GM19193 (cell line): ENCODE measurements around the gene SLC17A5.

Experiments
- POLR2A ChIP-seq: IDR thresholded peaks from 4 replicates; pipeline ENCODE4 v1.6.1; 2011; ENCODE audit not compliant: insufficient read depth, insufficient read length; ENCODE audit errors: extremely low read depth

The SLC17A5 gene

DNA sequence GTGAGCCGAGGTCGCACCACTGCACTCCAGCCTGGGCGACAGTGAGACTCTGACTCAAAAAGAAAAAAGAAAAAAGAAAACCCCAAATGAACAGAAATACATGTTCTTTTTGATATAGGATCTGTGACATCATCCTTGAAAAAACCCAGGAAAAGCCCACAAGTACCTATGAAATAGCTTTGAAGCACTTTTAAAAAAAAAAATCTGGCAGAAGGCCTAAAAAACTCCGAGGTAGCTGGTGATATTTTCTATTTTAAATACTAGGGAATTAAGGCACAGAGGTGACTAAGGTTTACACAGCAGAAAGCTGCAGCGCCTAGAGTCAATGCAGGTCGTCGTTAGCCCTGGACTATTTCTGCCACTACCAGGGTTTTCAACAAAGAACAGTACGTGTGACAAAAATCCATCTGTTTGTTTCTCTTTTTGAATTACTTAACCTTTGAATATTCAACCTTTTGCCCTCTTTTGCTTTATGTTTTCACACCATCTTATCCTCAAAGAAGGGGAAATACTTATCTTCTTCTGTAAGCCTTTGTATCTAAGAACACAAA lies 93.5 kb downstream of the SLC17A5 start:
- no peak for TF ChIP-seq POLR2A

DNA sequence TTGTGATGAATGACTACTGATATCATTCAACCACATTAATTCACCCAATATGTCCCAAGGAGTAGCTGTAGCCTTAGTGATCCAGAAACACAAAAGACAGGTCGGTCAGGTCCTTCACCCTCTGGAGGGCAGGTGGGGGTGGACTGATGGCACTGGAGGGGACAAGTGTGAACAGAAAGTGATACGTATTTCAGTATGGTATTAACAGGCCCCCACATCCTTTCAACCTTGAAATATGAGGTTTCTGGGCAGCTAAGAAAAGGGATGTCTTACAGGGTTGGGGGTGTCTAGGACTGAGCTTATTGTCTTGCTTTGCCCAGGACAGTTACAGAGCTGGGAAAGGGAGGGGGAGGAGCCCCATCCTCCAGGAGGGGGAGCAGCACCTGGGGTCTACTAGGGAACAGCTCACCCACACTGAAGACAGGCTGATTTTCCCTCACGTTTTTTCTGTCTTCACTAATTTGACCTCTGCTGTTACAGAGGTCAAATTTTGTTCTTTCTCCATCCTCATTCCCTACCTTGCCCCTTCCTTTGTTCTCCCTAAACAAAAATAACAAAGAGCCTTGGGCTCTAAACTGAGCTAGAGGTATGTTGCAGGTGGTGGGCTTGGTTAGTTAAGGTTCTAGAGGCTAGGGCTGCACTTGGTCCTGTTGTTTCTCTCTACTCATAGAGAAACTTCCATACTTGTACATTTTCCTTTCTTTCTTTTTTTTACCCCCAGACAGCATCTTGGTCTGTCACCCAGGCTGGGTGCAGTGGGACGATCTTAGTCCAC lies 95.0 kb downstream of the SLC17A5 start:
- no peak for TF ChIP-seq POLR2A

DNA sequence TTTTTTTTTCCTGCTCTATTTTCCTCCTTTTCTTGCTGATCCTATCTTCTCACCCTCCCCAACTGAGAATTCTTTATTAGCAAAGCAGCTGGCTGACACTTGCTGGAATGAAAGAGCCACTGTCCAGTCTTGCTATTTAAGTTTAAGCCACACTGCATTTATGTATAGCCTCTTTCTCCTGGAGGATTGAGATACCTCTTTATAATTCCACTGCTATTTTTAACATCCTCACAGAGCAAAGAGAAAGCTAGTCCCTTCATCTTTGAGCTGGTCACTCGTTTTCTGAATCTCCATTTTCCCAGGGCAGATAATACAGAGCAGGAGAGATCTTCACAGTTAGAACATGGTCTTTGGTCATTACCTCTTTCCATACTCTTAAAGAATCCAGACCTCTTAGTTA lies 97.0 kb downstream of the SLC17A5 start:
- no peak for TF ChIP-seq POLR2A

DNA sequence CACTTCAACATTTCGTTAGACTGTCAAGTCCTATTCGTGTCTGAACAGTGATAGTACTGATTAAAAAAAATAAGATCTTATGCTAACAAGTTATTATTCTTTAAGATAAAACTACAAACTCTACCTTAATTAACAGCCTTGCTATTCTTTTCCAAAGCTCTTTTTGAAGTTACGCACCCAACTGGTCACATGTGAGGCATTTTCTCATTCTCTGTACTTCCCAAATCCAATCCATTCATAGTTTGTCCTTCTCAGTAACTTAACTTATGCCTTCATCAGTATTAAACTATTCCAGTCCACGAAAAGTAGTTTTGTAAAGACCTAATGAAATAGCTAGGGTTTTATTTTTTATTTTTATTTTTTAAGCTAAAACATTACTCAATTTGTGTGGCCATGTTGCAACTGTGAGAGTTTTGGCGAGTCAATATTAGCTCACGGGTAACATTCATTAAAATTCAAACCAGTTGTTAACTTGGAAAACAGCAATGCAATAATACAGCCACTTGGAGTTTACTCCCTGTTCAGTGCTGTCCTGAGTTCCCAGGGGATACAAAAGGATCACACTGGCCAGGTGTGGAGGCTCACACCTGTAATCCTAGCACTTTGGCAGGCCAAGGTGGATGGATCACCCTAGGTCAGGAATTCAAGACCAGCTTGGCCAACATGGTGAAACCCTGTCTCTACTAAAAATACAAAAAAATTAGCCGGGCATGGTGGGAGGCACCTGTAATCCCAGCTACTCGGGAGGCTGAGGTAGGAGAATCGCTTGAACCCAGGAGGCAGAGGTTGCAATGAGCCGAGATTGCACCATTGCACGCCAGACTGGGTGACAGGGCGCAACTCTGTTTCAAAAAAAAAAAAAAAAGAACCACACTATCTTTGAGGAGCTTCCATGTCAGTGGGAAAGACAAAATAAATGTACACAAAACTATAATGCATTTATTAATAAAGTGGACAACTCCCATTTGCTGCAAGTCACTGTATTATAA lies 105.0 kb downstream of the SLC17A5 start:
- no peak for TF ChIP-seq POLR2A

DNA sequence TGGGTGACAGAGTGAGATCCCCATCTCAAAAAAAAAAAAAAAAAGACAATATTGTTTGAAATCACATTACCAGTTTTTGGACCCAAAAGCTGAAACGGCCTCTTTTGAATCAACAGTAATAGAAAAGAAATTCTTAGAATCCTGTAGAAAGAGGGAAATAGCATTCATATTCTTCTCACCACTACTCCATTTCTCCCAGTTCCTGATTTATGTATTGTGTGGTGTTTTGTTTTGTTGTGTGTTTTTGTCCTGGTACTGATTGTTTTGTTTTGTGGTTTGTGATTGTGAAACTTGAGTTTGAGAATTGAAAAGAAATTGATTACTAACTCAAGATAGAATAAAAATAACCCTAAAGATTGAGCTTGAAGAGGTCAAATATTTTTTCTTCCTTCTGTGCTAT lies 106.8 kb downstream of the SLC17A5 start:
- TF ChIP-seq POLR2A = no peak
